Hindlimb muscle (tissue), 1 donor: Measurements from ENCODE around the gene DYSF. TPM values are rescaled to one million over a fixed set of nuclear protein-coding genes. Genes with fewer than 3 reads are reported as not detected.

Source experiments
- DNase-seq: peaks from one replicate; pipeline ENCODE4 v3.0.0-alpha.2; 2013
- polyA plus RNA-seq: library from polyadenylated mRNA; unstranded; fragments of 120-200 nt; gene quantifications from one replicate; pipeline ENCODE4 v1.2.1, GENCODE V29; 2013; ENCODE audit not compliant: insufficient read length

DYSF gene
- polyA plus RNA-seq, 1 donor = 185 TPM

GRCh38 chr2:71578767-71579342 lies 125.5 kb downstream of the DYSF start:
- peak; percentile 82 for DNase-seq

GRCh38 chr2:71581026-71581425 lies 127.7 kb downstream of the DYSF start:
- DNase-seq = peak; percentile 54

- DNase-seq = no peak
These were observed 130.5 kb downstream of the DYSF start for GRCh38 chr2:71583876-71584275.

- no peak for DNase-seq
These were observed 133.1 kb downstream of the DYSF start for GRCh38 chr2:71586471-71586870.

GRCh38 chr2:71587509-71588073 lies 134.2 kb downstream of the DYSF start:
- DNase-seq = no peak

GRCh38 chr2:71588497-71589170 lies 135.3 kb downstream of the DYSF start:
- no peak for DNase-seq

- no peak for DNase-seq
These were observed 136.4 kb downstream of the DYSF start for GRCh38 chr2:71589763-71590162.

- no peak for DNase-seq
These were observed 137.7 kb downstream of the DYSF start for GRCh38 chr2:71591044-71591443.

- DNase-seq = no peak
These were observed 138.9 kb downstream of the DYSF start for GRCh38 chr2:71592181-71592711.

- DNase-seq = no peak
These were observed 142.2 kb downstream of the DYSF start for GRCh38 chr2:71595569-71595968.

- DNase-seq = no peak
These were observed 142.7 kb downstream of the DYSF start for GRCh38 chr2:71596011-71596410.

GRCh38 chr2:71597756-71598155 lies 144.4 kb downstream of the DYSF start:
- DNase-seq = no peak

GRCh38 chr2:71598526-71598925 lies 145.2 kb downstream of the DYSF start:
- DNase-seq = no peak

GRCh38 chr2:71599038-71599437 lies 145.7 kb downstream of the DYSF start:
- no peak for DNase-seq

GRCh38 chr2:71599646-71600236 lies 146.4 kb downstream of the DYSF start:
- DNase-seq = no peak

- DNase-seq = no peak
These were observed 147.2 kb downstream of the DYSF start for GRCh38 chr2:71600555-71600954.

GRCh38 chr2:71601136-71602114 lies 148.1 kb downstream of the DYSF start:
- DNase-seq = no peak

- no peak for DNase-seq
These were observed 148.7 kb downstream of the DYSF start for GRCh38 chr2:71602115-71602495.

GRCh38 chr2:71602581-71602980 lies 149.2 kb downstream of the DYSF start:
- no peak for DNase-seq

- peak; percentile 34 for DNase-seq
These were observed 150.0 kb downstream of the DYSF start for GRCh38 chr2:71603311-71603811.

- no peak for DNase-seq
These were observed 150.7 kb downstream of the DYSF start for GRCh38 chr2:71603851-71604725.
